Vagina (tissue), 2 donors: ENCODE results near the gene PAPPA.

ENCODE experiments used
- CTCF ChIP-seq, 3 experiments: fragments of 450-650 bp in 2 of 3; fragments of 200-600 bp in 1 of 3; sonication (generic) in 1 of 3; IDR thresholded peaks; one replicate each; pipeline ENCODE4 v1.5.1; 2017 to 2019; ENCODE audit warnings: antibody characterized with exemption in 3 of 3, mild to moderate bottlenecking in 2 of 3, moderate library complexity in 2 of 3
- POLR2A ChIP-seq, 2 donors: fragments of 450-650 bp; IDR thresholded peaks; one replicate each; pipeline ENCODE4 v1.6.1; 2017; ENCODE audit warnings: antibody characterized with exemption in 2 of 2, mild to moderate bottlenecking in 2 of 2, moderate library complexity in 2 of 2

GRCh38 chr9:116323571-116323970 is 170.0 kb downstream of the PAPPA start:
- TF ChIP-seq CTCF (IDR thresholded peaks at IDR 0.05) (no peak), POLR2A (IDR thresholded peaks at IDR 0.05) (no peak)
